HEK293 (cell line): Measurements from ENCODE around the gene ADSS1.

Source experiments
- CTCF ChIA-PET: fragments of 350-600 bp; formaldehyde crosslinking; extraction: SDS; loops from one replicate; lab custom pipeline; 2021; ENCODE audit warnings: antibody characterized with exemption; lab: Yijun Ruan, JAX
- POLR2A ChIA-PET: fragments of 300-600 bp; formaldehyde crosslinking; extraction: SDS; loops from one replicate; lab custom pipeline; 2020; ENCODE audit warnings: antibody characterized with exemption, inconsistent platforms; lab: Yijun Ruan, JAX
- H3K27ac ChIP-seq: fragments of 200-500 bp; sonication (Bioruptor generic); 2 replicates; pipeline ENCODE4 v1.5.1; 2014; ENCODE audit warnings: low read depth, low read length, control low read depth, inconsistent platforms; ENCODE audit errors: extremely low read depth
- H3K36me3 ChIP-seq, 2 experiments: fragments of 200-500 bp in 1 of 2; sonication (Bioruptor generic) in 1 of 2; 1 replicate in 1 of 2; 2 replicates in 1 of 2; pipeline ENCODE4 v1.5.1; 2014 to 2017; ENCODE audit warnings: inconsistent platforms in 2 of 2, low read length in 2 of 2; ENCODE audit not compliant: control insufficient read depth in 2 of 2, insufficient read depth in 1 of 2
- H3K4me1 ChIP-seq: fragments of 200-500 bp; sonication (Bioruptor generic); 2 replicates; pipeline ENCODE4 v1.5.1; 2014; ENCODE audit warnings: mild to moderate bottlenecking, low read length, inconsistent platforms; ENCODE audit not compliant: control insufficient read depth, insufficient read depth
- H3K4me3 ChIP-seq: 2 replicates; pipeline ENCODE4 v1.5.1; 2011; ENCODE audit warnings: low read depth, mild to moderate bottlenecking, control low read depth, low read length, moderate library complexity
- H3K9me3 ChIP-seq: fragments of 200-500 bp; sonication (Bioruptor generic); 2 replicates; pipeline ENCODE4 v1.5.1; 2014; ENCODE audit warnings: low read depth, low read length, inconsistent platforms; ENCODE audit not compliant: control insufficient read depth, insufficient read depth
- BCL11A ChIP-seq: fragments of 450-650 bp; formaldehyde crosslinking; IDR thresholded peaks from 2 replicates; pipeline ENCODE4 v1.5.1; 2016; ENCODE audit warnings: low read depth, missing biosample characterization, missing genetic modification characterization
- BCL6B ChIP-seq: fragments of 450-650 bp; formaldehyde crosslinking; IDR thresholded peaks from 2 replicates; pipeline ENCODE4 v1.5.1; 2017; ENCODE audit warnings: missing biosample characterization, missing genetic modification characterization
- GLIS1 ChIP-seq: fragments of 450-650 bp; formaldehyde crosslinking; IDR thresholded peaks from 2 replicates; pipeline ENCODE4 v1.5.1; 2016; ENCODE audit warnings: missing biosample characterization, missing genetic modification characterization
- HOXC10 ChIP-seq: sonication (generic); formaldehyde crosslinking; IDR thresholded peaks from 2 replicates; pipeline ENCODE4 v1.8.1; 2023; ENCODE audit warnings: mild to moderate bottlenecking, missing genetic modification reagents
- PRDM4 ChIP-seq: fragments of 450-650 bp; formaldehyde crosslinking; IDR thresholded peaks from 2 replicates; pipeline ENCODE4 v1.5.1; 2017; ENCODE audit warnings: missing biosample characterization, missing genetic modification characterization
- ZFP3 ChIP-seq: fragments of 450-650 bp; formaldehyde crosslinking; IDR thresholded peaks from 2 replicates; pipeline ENCODE4 v1.5.1; 2016; ENCODE audit warnings: low read depth, missing biosample characterization, missing genetic modification characterization
- ZIC2 ChIP-seq: fragments of 450-650 bp; formaldehyde crosslinking; IDR thresholded peaks from 2 replicates; pipeline ENCODE4 v1.5.1; 2016; ENCODE audit warnings: missing biosample characterization, missing genetic modification characterization
- ZNF112 ChIP-seq: fragments of 450-650 bp; formaldehyde crosslinking; IDR thresholded peaks from 2 replicates; pipeline ENCODE4 v1.5.0; 2017; ENCODE audit warnings: missing biosample characterization, missing genetic modification characterization
- ZNF121 ChIP-seq: fragments of 450-650 bp; formaldehyde crosslinking; IDR thresholded peaks from 2 replicates; pipeline ENCODE4 v1.5.1; 2016; ENCODE audit warnings: missing biosample characterization, missing genetic modification characterization
- ZNF138 ChIP-seq: fragments of 450-650 bp; formaldehyde crosslinking; IDR thresholded peaks from 2 replicates; pipeline ENCODE4 v1.5.1; 2016; ENCODE audit warnings: missing biosample characterization, missing genetic modification characterization, borderline replicate concordance
- ZNF221 ChIP-seq: fragments of 450-650 bp; formaldehyde crosslinking; IDR thresholded peaks from 2 replicates; pipeline ENCODE4 v1.5.1; 2017; ENCODE audit warnings: missing biosample characterization, missing genetic modification characterization, borderline replicate concordance
- ZNF274 ChIP-seq, 2 experiments: fragments of 200-500 bp in 1 of 2; fragments of 450-650 bp in 1 of 2; sonication (Bioruptor generic) in 1 of 2; formaldehyde crosslinking in 1 of 2; IDR thresholded peaks; 2 replicates each; pipeline versions ENCODE4 v1.5.1 to v1.6.1; 2014 to 2016; ENCODE audit warnings: borderline replicate concordance in 1 of 2, inconsistent platforms in 1 of 2, low read length in 1 of 2, missing biosample characterization in 1 of 2, missing genetic modification characterization in 1 of 2
- ZNF449 ChIP-seq: fragments of 450-650 bp; formaldehyde crosslinking; IDR thresholded peaks from 2 replicates; pipeline ENCODE4 v1.5.1; 2017; ENCODE audit warnings: missing biosample characterization, mild to moderate bottlenecking, missing genetic modification characterization, moderate library complexity
- ZNF48 ChIP-seq: fragments of 450-650 bp; formaldehyde crosslinking; IDR thresholded peaks from 2 replicates; pipeline ENCODE4 v1.5.1; 2016; ENCODE audit warnings: missing biosample characterization, missing genetic modification characterization
- ZNF514 ChIP-seq: fragments of 450-650 bp; formaldehyde crosslinking; IDR thresholded peaks from 2 replicates; pipeline ENCODE4 v1.5.1; 2016; ENCODE audit warnings: missing biosample characterization, missing genetic modification characterization
- ZNF596 ChIP-seq: fragments of 450-650 bp; IDR thresholded peaks from 2 replicates; pipeline ENCODE4 v1.5.0; 2018; ENCODE audit warnings: missing biosample characterization, mild to moderate bottlenecking, missing genetic modification characterization, moderate library complexity
- ZNF610 ChIP-seq: fragments of 450-650 bp; formaldehyde crosslinking; IDR thresholded peaks from 2 replicates; pipeline ENCODE4 v1.5.1; 2016; ENCODE audit warnings: missing biosample characterization, missing genetic modification characterization, borderline replicate concordance
- ZSCAN4 ChIP-seq: fragments of 450-650 bp; formaldehyde crosslinking; IDR thresholded peaks from 2 replicates; pipeline ENCODE4 v1.5.1; 2017; ENCODE audit warnings: missing biosample characterization, missing genetic modification characterization
- ZXDB ChIP-seq: fragments of 450-650 bp; formaldehyde crosslinking; IDR thresholded peaks from 2 replicates; pipeline ENCODE4 v1.5.1; 2016; ENCODE audit warnings: missing biosample characterization, missing genetic modification characterization
- TF ChIP-seq, protein P1 (sequence below): fragments of 450-650 bp; formaldehyde crosslinking; IDR thresholded peaks from 2 replicates; pipeline ENCODE4 v1.5.1; 2016; ENCODE audit warnings: missing biosample characterization, missing genetic modification characterization
- TF ChIP-seq, protein P2 (sequence below): fragments of 450-650 bp; formaldehyde crosslinking; IDR thresholded peaks from 2 replicates; pipeline ENCODE4 v1.5.1; 2017; ENCODE audit warnings: missing biosample characterization, missing genetic modification characterization
- TF ChIP-seq, protein P3 (sequence below): fragments of 450-650 bp; formaldehyde crosslinking; IDR thresholded peaks from 2 replicates; pipeline ENCODE4 v1.5.1; 2016; ENCODE audit warnings: missing biosample characterization, missing genetic modification characterization

The ADSS1 gene

DNA sequence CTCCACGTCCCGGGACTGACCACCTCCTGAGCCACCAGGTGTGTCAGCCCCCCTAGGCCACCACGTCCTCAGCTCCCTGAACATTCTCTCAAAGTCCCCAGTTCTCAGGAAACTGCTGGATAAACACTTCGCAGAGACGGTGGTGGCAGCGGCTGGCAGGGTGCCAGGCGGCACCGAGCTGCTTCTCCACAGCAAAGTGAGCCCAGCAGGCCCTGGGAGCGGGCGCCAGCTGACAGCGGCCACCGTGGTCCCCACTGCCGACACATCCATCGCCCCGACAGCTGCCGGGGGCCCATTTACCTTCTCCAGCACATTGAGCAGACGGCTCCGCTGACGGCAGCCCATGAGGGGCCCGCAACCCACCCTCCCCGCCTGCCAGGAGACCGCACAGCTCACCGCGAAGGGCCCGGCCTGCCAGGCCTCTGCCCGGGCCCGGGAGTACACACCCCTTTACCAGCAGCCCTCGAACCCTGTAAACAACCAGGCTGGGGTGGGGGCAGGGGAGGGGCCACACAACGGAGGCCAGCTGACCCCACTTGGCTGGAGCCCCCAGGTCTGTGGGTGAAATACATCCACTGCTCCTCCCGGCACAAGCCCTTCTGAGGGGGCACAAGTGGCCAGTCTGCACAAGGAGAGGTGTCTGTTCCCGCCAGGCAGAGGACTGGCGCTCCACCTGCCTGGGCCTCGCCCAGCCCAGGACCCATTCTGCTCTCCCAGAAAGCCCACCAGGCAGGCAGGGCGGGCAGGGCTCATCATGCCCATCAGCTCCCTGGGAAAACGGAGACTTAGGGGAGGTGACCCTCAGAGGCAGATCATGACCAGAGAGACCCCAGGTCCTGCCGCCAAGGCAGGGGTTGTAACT lies 61.0 kb downstream of the ADSS1 start (continued):
- TF ChIP-seq ZNF48 (no peak), ZSCAN4 (tag by site-specific recombination) (no peak), HOXC10 (CRISPR knock-in tag) (no peak)

DNA sequence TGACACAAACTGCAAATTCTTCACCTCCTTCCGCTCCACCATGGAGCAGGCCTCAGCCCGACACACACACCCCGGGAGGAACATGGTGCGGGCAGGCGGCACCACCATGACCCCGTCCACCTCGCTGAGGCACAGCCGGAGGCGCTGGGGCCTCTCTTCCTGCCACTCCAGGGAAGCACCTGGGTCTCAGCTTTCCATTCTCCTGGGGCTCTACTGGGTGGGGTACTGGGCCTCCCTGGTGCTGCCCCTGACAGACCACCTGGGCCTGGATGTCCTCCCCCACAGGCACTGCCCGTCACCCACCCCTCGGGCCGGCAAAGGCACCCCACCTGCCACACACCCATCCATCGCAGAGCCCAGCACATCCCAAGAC lies 61.7 kb downstream of the ADSS1 start:
- H3K36me3 ChIP-seq: peaks cover 0 to 87% of the 10 kb centered on the region in 2 experiments; a peak in 1 of 3 replicates
- H3K9me3 ChIP-seq: no peaks in the 10 kb centered on the region
- no peaks in the 10 kb centered on the region for H3K4me1 ChIP-seq
- POLR2A ChIA-PET: no interaction called here
- no peak overlapping the region for H3K27ac ChIP-seq
- CTCF ChIA-PET: no interaction called here
- H3K4me3 ChIP-seq: no peak overlapping the region
- peak; percentile 82 for TF ChIP-seq GLIS1 (tag by site-specific recombination)
- no peak for TF ChIP-seq ZNF596
- TF ChIP-seq ZFP3 (tag by site-specific recombination): no peak
- TF ChIP-seq ZNF112: no peak
- 0 out of 2 replicates have a peak, but pooled peaks have one; percentile 24 for TF ChIP-seq BCL11A
- no peak for TF ChIP-seq ZXDB (tag by site-specific recombination)
- TF ChIP-seq PRDM4: no peak
- TF ChIP-seq ZNF138 (tag by site-specific recombination): no peak
- TF ChIP-seq, protein P1, sequence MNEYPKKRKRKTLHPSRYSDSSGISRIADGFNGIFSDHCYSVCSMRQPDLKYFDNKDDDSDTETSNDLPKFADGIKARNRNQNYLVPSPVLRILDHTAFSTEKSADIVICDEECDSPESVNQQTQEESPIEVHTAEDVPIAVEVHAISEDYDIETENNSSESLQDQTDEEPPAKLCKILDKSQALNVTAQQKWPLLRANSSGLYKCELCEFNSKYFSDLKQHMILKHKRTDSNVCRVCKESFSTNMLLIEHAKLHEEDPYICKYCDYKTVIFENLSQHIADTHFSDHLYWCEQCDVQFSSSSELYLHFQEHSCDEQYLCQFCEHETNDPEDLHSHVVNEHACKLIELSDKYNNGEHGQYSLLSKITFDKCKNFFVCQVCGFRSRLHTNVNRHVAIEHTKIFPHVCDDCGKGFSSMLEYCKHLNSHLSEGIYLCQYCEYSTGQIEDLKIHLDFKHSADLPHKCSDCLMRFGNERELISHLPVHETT (tag by site-specific recombination): no peak
- TF ChIP-seq ZNF121 (tag by site-specific recombination): no peak
- TF ChIP-seq BCL6B (tag by site-specific recombination): no peak
- no peak for TF ChIP-seq ZNF514 (tag by site-specific recombination)
- TF ChIP-seq, protein P2, sequence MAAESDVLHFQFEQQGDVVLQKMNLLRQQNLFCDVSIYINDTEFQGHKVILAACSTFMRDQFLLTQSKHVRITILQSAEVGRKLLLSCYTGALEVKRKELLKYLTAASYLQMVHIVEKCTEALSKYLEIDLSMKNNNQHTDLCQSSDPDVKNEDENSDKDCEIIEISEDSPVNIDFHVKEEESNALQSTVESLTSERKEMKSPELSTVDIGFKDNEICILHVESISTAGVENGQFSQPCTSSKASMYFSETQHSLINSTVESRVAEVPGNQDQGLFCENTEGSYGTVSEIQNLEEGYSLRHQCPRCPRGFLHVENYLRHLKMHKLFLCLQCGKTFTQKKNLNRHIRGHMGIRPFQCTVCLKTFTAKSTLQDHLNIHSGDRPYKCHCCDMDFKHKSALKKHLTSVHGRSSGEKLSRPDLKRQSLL (tag by site-specific recombination): no peak
- TF ChIP-seq ZNF610 (tag by site-specific recombination): no peak
- TF ChIP-seq, protein P3, sequence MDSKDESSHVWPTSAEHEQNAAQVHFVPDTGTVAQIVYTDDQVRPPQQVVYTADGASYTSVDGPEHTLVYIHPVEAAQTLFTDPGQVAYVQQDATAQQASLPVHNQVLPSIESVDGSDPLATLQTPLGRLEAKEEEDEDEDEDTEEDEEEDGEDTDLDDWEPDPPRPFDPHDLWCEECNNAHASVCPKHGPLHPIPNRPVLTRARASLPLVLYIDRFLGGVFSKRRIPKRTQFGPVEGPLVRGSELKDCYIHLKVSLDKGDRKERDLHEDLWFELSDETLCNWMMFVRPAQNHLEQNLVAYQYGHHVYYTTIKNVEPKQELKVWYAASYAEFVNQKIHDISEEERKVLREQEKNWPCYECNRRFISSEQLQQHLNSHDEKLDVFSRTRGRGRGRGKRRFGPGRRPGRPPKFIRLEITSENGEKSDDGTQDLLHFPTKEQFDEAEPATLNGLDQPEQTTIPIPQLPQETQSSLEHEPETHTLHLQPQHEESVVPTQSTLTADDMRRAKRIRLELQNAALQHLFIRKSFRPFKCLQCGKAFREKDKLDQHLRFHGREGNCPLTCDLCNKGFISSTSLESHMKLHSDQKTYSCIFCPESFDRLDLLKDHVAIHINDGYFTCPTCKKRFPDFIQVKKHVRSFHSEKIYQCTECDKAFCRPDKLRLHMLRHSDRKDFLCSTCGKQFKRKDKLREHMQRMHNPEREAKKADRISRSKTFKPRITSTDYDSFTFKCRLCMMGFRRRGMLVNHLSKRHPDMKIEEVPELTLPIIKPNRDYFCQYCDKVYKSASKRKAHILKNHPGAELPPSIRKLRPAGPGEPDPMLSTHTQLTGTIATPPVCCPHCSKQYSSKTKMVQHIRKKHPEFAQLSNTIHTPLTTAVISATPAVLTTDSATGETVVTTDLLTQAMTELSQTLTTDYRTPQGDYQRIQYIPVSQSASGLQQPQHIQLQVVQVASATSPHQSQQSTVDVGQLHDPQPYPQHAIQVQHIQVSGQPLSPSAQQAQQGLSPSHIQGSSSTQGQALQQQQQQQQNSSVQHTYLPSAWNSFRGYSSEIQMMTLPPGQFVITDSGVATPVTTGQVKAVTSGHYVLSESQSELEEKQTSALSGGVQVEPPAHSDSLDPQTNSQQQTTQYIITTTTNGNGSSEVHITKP (tag by site-specific recombination): 0 out of 2 replicates have a peak, but pooled peaks have one; percentile 29
- TF ChIP-seq ZNF221: no peak
- TF ChIP-seq ZNF449 (tag by site-specific recombination): no peak
- TF ChIP-seq ZNF274 (IDR thresholded peaks at IDR 0.05; ENCODE audit: low read length): no peak
- no peak for TF ChIP-seq ZNF274 (tag by site-specific recombination; IDR thresholded peaks at IDR 0.05; ENCODE audit: borderline replicate concordance)
- peak; percentile 87 for TF ChIP-seq ZIC2 (tag by site-specific recombination)
